Sigmoid colon (tissue), 7 donors: Measurements from ENCODE around the gene GPR42. TPM values are rescaled to one million over a fixed set of nuclear protein-coding genes. Genes with fewer than 3 reads are reported as not detected.

Experiments used
- DNase-seq: peaks from one replicate; pipeline ENCODE4 v3.0.0-alpha.2; 2019
- H3K27ac ChIP-seq, 4 donors: fragments of 200-600 bp; sonication (generic); one replicate each; pipeline ENCODE4 v1.5.1; 2016 to 2019; ENCODE audit warnings: mild to moderate bottlenecking in 1 of 4
- H3K27me3 ChIP-seq, 3 donors: fragments of 200-600 bp; sonication (generic); one replicate each; pipeline ENCODE4 v1.5.1; 2019; ENCODE audit warnings: mild to moderate bottlenecking in 1 of 3
- H3K36me3 ChIP-seq, 4 donors: fragments of 200-600 bp; sonication (generic); one replicate each; pipeline ENCODE4 v1.5.1; 2016 to 2019
- H3K4me1 ChIP-seq, 4 donors: fragments of 200-600 bp; sonication (generic); one replicate each; pipeline ENCODE4 v1.5.1; 2017 to 2019
- H3K4me3 ChIP-seq, 4 donors: fragments of 200-600 bp; sonication (generic); one replicate each; pipeline ENCODE4 v1.5.1; 2017 to 2019; ENCODE audit warnings: mild to moderate bottlenecking in 2 of 4, moderate library complexity in 1 of 4
- H3K9me3 ChIP-seq, 4 donors: fragments of 200-600 bp in 3 of 4; sonication (generic) in 3 of 4; one replicate each; pipeline versions ENCODE4 v1.5.1 to v1.6.1; 2013 to 2019
- CTCF ChIP-seq, 4 experiments: fragments of 450-650 bp in 3 of 4; fragments of 200-600 bp in 1 of 4; IDR thresholded peaks; one replicate each; pipeline ENCODE4 v1.5.1; 2016 to 2019; ENCODE audit warnings: antibody characterized with exemption in 4 of 4, mild to moderate bottlenecking in 3 of 4, moderate library complexity in 2 of 4
- EP300 ChIP-seq, 4 donors: sonication (generic); formaldehyde crosslinking; IDR thresholded peaks; one replicate each; pipeline ENCODE4 v1.6.1; 2017; ENCODE audit warnings: antibody characterized with exemption in 4 of 4
- POLR2A ChIP-seq, 2 donors: fragments of 450-650 bp; IDR thresholded peaks; one replicate each; pipeline ENCODE4 v1.6.1; 2016; ENCODE audit warnings: antibody characterized with exemption in 2 of 2, mild to moderate bottlenecking in 2 of 2, moderate library complexity in 2 of 2
- POLR2AphosphoS5 ChIP-seq, 4 donors: sonication (generic); formaldehyde crosslinking; IDR thresholded peaks; one replicate each; pipeline ENCODE4 v1.6.1; 2017; ENCODE audit warnings: antibody characterized with exemption in 4 of 4
- WGBS, 2 donors: extraction: QIAGEN DNeasy Blood & Tissue Kit; methylation state at CpG; one replicate each; pipeline ENCODE4 v1.1.7; 2013; 5-methylcytosine and 5-hydroxymethylcytosine counted together
- intact Hi-C: fragments of 100-400 bp; cut with DNase I; formaldehyde crosslinking; loops from one replicate; pipeline ENCODE4 v1.15.1; 2023
- polyA plus RNA-seq, 3 donors: library from polyadenylated mRNA; stranded (reverse); fragments of 200-250 nt; gene quantifications; one replicate each; pipeline ENCODE4 v1.2.3, GENCODE V29; 2013
- total RNA-seq, 4 donors: library from RNA; depleted of rRNA; stranded (reverse); fragments of >200 nt; gene quantifications; one replicate each; pipeline ENCODE4 v1.1.0, GENCODE V29; 2016
- donor health status: healthy with polysubstance abuse.
- donor health status: Bipolar disorder and iron deficiency.
- donor health status: healthy.

GPR42 gene
- total and polyA plus RNA-seq, 7 donors, result 0.17 to 0.83 (median 0.31) TPM; not detected in 3

- Histone ChIP-seq H3K4me3 (no peak overlapping the region), H3K27ac (no peak overlapping the region), H3K36me3 (no peaks in the 10 kb centered on the region), H3K27me3 (peaks cover 0 to 35% (median 0%) of the 10 kb centered on the region in 3 donors), H3K4me1 (no peaks in the 10 kb centered on the region), H3K9me3 (no peaks in the 10 kb centered on the region)
- intact Hi-C loops, result no loop called here
- DNase-seq, result no peak
- TF ChIP-seq POLR2AphosphoS5 (IDR thresholded peaks at IDR 0.05) (no peak), POLR2A (IDR thresholded peaks at IDR 0.05) (no peak), CTCF (IDR thresholded peaks at IDR 0.05) (no peak), EP300 (IDR thresholded peaks at IDR 0.05) (no peak)
- 65 to 70% methylated on average over 4 of the region's 4 CpGs for WGBS, 2 donors
These were observed 41.5 kb upstream of the GPR42 start for GRCh38 chr19:35329323-35329722.

GRCh38 chr19:35330475-35330874, 40.4 kb upstream of the GPR42 start:
- Histone ChIP-seq H3K27me3 (peaks cover 0 to 35% (median 0%) of the 10 kb centered on the region in 3 donors), H3K36me3 (no peaks in the 10 kb centered on the region), H3K4me1 (no peaks in the 10 kb centered on the region), H3K9me3 (no peaks in the 10 kb centered on the region), H3K27ac (no peak overlapping the region), H3K4me3 (no peak overlapping the region)
- TF ChIP-seq CTCF (IDR thresholded peaks at IDR 0.05), result no peak
- WGBS, 2 donors, result 49 to 64% methylated on average over 7 of the region's 7 CpGs
- intact Hi-C loops, result no loop called here
- DNase-seq, result no peak

GRCh38 chr19:35331551-35332214, 39.2 kb upstream of the GPR42 start:
- Histone ChIP-seq H3K4me1 (no peaks in the 10 kb centered on the region), H3K27me3 (peaks cover 0 to 35% (median 0%) of the 10 kb centered on the region in 3 donors), H3K9me3 (no peaks in the 10 kb centered on the region), H3K27ac (no peak overlapping the region), H3K36me3 (no peaks in the 10 kb centered on the region), H3K4me3 (no peak overlapping the region)
- no peak for DNase-seq
- intact Hi-C loops, result no loop called here
- WGBS, 2 donors, result 76 to 78% methylated on average over 14 of the region's 14 CpGs
- no peak for TF ChIP-seq EP300 (IDR thresholded peaks at IDR 0.05)
- no peak for TF ChIP-seq POLR2AphosphoS5 (IDR thresholded peaks at IDR 0.05)
- no peak for TF ChIP-seq CTCF (IDR thresholded peaks at IDR 0.05)
- no peak for TF ChIP-seq POLR2A (IDR thresholded peaks at IDR 0.05)

- WGBS, 2 donors, result 47 to 80% methylated on average over 12 of the region's 12 CpGs
- Histone ChIP-seq H3K9me3 (no peaks in the 10 kb centered on the region), H3K36me3 (no peaks in the 10 kb centered on the region), H3K4me3 (no peak overlapping the region), H3K27ac (no peak overlapping the region), H3K4me1 (no peaks in the 10 kb centered on the region), H3K27me3 (peaks cover 0 to 35% (median 0%) of the 10 kb centered on the region in 3 donors)
- DNase-seq, result no peak
- intact Hi-C loops, result no loop called here
- TF ChIP-seq CTCF (IDR thresholded peaks at IDR 0.05) (no peak), POLR2A (IDR thresholded peaks at IDR 0.05) (no peak), POLR2AphosphoS5 (IDR thresholded peaks at IDR 0.05) (no peak), EP300 (IDR thresholded peaks at IDR 0.05) (no peak)
These were observed 38.1 kb upstream of the GPR42 start for GRCh38 chr19:35332817-35333216.
